Neural cell (in vitro differentiated cells): Measurements from ENCODE around the gene GRAMD1C. TPM values are rescaled to one million over a fixed set of nuclear protein-coding genes. Genes with fewer than 3 reads are reported as not detected.

ENCODE experiments used
- H2AFZ ChIP-seq: fragments of 200-600, 300-800 bp; sonication (generic), shearing (Covaris generic); 2 replicates; pipeline ENCODE4 v1.6.0; 2014; ENCODE audit warnings: low read depth, mild to moderate bottlenecking, antibody characterized with exemption, low read length, moderate library complexity
- H3F3A ChIP-seq: fragments of 200-600 bp; shearing (Covaris generic); 2 replicates; pipeline ENCODE4 v1.6.1; 2016; ENCODE audit warnings: mild to moderate bottlenecking, moderate library complexity, mixed read lengths, antibody characterized with exemption, low read length; ENCODE audit not compliant: insufficient read depth, poor library complexity, severe bottlenecking
- H3K27ac ChIP-seq: fragments of 200-600, 300-800 bp; sonication (generic), shearing (Covaris generic); 2 replicates; pipeline ENCODE4 v1.5.1; 2014; ENCODE audit warnings: mild to moderate bottlenecking, low read length, moderate library complexity
- H3K27me3 ChIP-seq: fragments of 300-800, 200-600 bp; sonication (generic), shearing (Covaris generic); 2 replicates; pipeline ENCODE4 v1.6.0; 2014; ENCODE audit warnings: mild to moderate bottlenecking, low read depth, low read length, moderate library complexity; ENCODE audit not compliant: insufficient read depth
- H3K36me3 ChIP-seq: fragments of 300-800, 200-600 bp; sonication (generic), shearing (Covaris generic); 2 replicates; pipeline ENCODE4 v1.5.1; 2014; ENCODE audit warnings: mild to moderate bottlenecking, antibody characterized with exemption, low read length, moderate library complexity; ENCODE audit not compliant: insufficient read depth
- H3K4me2 ChIP-seq: fragments of 300-800, 200-600 bp; sonication (generic), shearing (Covaris generic); 2 replicates; pipeline ENCODE4 v1.6.0; 2014; ENCODE audit warnings: mild to moderate bottlenecking, low read length
- H3K4me3 ChIP-seq: fragments of 300-800, 200-600 bp; sonication (generic), shearing (Covaris generic); 2 replicates; pipeline ENCODE4 v1.5.1; 2014; ENCODE audit warnings: mild to moderate bottlenecking, low read length, moderate library complexity
- H3K79me2 ChIP-seq: fragments of 200-600 bp; shearing (Covaris generic); replicated peaks from 2 replicates; pipeline ENCODE4 v1.6.0; 2014; ENCODE audit warnings: mild to moderate bottlenecking, low read length, moderate library complexity; ENCODE audit not compliant: insufficient read depth
- H3K9ac ChIP-seq: fragments of 300-800, 200-600 bp; sonication (generic), shearing (Covaris generic); 2 replicates; pipeline ENCODE4 v1.6.1; 2016; ENCODE audit warnings: mild to moderate bottlenecking, low read length, mixed read lengths
- H3K9me2 ChIP-seq: fragments of 200-600 bp; shearing (Covaris generic); 2 replicates; pipeline ENCODE4 v1.6.1; 2016; ENCODE audit warnings: mild to moderate bottlenecking, low read length, mixed read lengths; ENCODE audit not compliant: insufficient read depth
- H3K9me3 ChIP-seq: fragments of 200-600, 300-800 bp; sonication (generic), shearing (Covaris generic); 2 replicates; pipeline ENCODE4 v1.6.1; 2016; ENCODE audit warnings: mild to moderate bottlenecking, mixed run types, low read length, moderate library complexity, mixed read lengths
- H4K20me1 ChIP-seq: fragments of 200-600 bp; shearing (Covaris generic); 2 replicates; pipeline ENCODE4 v1.6.1; 2016; ENCODE audit warnings: mild to moderate bottlenecking, mixed run types; ENCODE audit not compliant: insufficient read depth
- CTCF ChIP-seq: fragments of 450-650 bp; IDR thresholded peaks from 2 replicates; pipeline ENCODE4 v1.5.1; 2014; ENCODE audit warnings: antibody characterized with exemption, mild to moderate bottlenecking, moderate library complexity; ENCODE audit not compliant: poor library complexity, severe bottlenecking
- EP300 ChIP-seq: fragments of 450-650 bp; conservative IDR thresholded peaks from 2 replicates; pipeline ENCODE4 v1.6.1; 2014; ENCODE audit warnings: antibody characterized with exemption, mild to moderate bottlenecking, moderate library complexity; ENCODE audit not compliant: poor library complexity, severe bottlenecking
- EZH2 ChIP-seq: fragments of 200-600, 300-800 bp; shearing (Covaris generic), sonication (generic); IDR thresholded peaks from 2 replicates; pipeline ENCODE4 v1.6.1; 2014; ENCODE audit warnings: antibody characterized with exemption, low read length, borderline replicate concordance, mild to moderate bottlenecking; ENCODE audit not compliant: insufficient read depth, poor library complexity, severe bottlenecking
- MXI1 ChIP-seq: fragments of 450-650 bp; conservative IDR thresholded peaks from 2 replicates; pipeline ENCODE4 v1.6.1; 2014; ENCODE audit warnings: antibody characterized with exemption, mild to moderate bottlenecking; ENCODE audit not compliant: poor library complexity, severe bottlenecking
- POLR2AphosphoS5 ChIP-seq: IDR thresholded peaks from 2 replicates; pipeline ENCODE4 v1.6.1; 2012
- RAD21 ChIP-seq: fragments of 450-650 bp; conservative IDR thresholded peaks from 2 replicates; pipeline ENCODE4 v1.6.1; 2014; ENCODE audit warnings: antibody characterized with exemption, mild to moderate bottlenecking, moderate library complexity
- REST ChIP-seq: IDR thresholded peaks from 2 replicates; pipeline ENCODE4 v1.6.1; 2012; ENCODE audit warnings: borderline replicate concordance
- SMC3 ChIP-seq: fragments of 450-650 bp; conservative IDR thresholded peaks from 2 replicates; pipeline ENCODE4 v1.6.1; 2014; ENCODE audit warnings: antibody characterized with exemption, mild to moderate bottlenecking, moderate library complexity; ENCODE audit not compliant: poor library complexity
- TAF1 ChIP-seq: IDR thresholded peaks from 2 replicates; pipeline ENCODE4 v1.6.1; 2012; ENCODE audit warnings: low read depth
- polyA plus RNA-seq: library from polyadenylated mRNA; depleted of rRNA; stranded (reverse); fragments of >200 nt; gene quantifications from 2 replicates; pipeline ENCODE4 v1.2.3, GENCODE V29; 2014

GRAMD1C gene
- polyA plus RNA-seq, 1 donor from 2014 or later, result 31.0 TPM

GRCh38 chr3:113953677-113954076 is 115.1 kb downstream of the GRAMD1C start:
- H3K4me3 ChIP-seq, result no peak overlapping the region

GRCh38 chr3:113954091-113954685 is 115.6 kb downstream of the GRAMD1C start:
- Histone ChIP-seq H3F3A (no peaks in the 10 kb centered on the region), H3K27me3 (no peaks in the 10 kb centered on the region), H4K20me1 (no peaks in the 10 kb centered on the region), H3K36me3 (no peaks in the 10 kb centered on the region), H3K4me3 (no peak overlapping the region), H3K4me2 (no peak overlapping the region), H3K9ac (no peak overlapping the region), H3K27ac (no peak overlapping the region), H3K9me3 (no peaks in the 10 kb centered on the region), H2AFZ (no peak overlapping the region), H3K79me2 (no peaks in the 10 kb centered on the region), H3K9me2 (no peaks in the 10 kb centered on the region)
- no peak for TF ChIP-seq CTCF
- TF ChIP-seq REST, result no peak
- no peak for TF ChIP-seq EZH2
- no peak for TF ChIP-seq POLR2AphosphoS5
- no peak for TF ChIP-seq SMC3

More at GRCh38 chr3:113953677-113954076, 115.1 kb downstream of the GRAMD1C start:
- Histone ChIP-seq H3K9ac (no peak overlapping the region), H3F3A (no peaks in the 10 kb centered on the region), H4K20me1 (no peaks in the 10 kb centered on the region), H3K27ac (no peak overlapping the region), H3K4me2 (no peak overlapping the region), H3K36me3 (no peaks in the 10 kb centered on the region), H3K9me2 (no peaks in the 10 kb centered on the region), H2AFZ (no peak overlapping the region), H3K27me3 (peaks cover 3% of the 10 kb centered on the region), H3K79me2 (no peaks in the 10 kb centered on the region), H3K9me3 (no peaks in the 10 kb centered on the region)
- TF ChIP-seq CTCF, result no peak
- no peak for TF ChIP-seq EP300
- TF ChIP-seq MXI1, result no peak
- no peak for TF ChIP-seq REST
- no peak for TF ChIP-seq EZH2
- no peak for TF ChIP-seq RAD21
- TF ChIP-seq SMC3, result no peak
- no peak for TF ChIP-seq POLR2AphosphoS5
- no peak for TF ChIP-seq TAF1
